ENCODE results near the gene TBC1D22A. TPM values are rescaled to one million over a fixed set of nuclear protein-coding genes. Genes with fewer than 3 reads are reported as not detected.

Gene TBC1D22A
- total RNA-seq, 1 donor from 2014 or later, result 23.2 TPM

DNA sequence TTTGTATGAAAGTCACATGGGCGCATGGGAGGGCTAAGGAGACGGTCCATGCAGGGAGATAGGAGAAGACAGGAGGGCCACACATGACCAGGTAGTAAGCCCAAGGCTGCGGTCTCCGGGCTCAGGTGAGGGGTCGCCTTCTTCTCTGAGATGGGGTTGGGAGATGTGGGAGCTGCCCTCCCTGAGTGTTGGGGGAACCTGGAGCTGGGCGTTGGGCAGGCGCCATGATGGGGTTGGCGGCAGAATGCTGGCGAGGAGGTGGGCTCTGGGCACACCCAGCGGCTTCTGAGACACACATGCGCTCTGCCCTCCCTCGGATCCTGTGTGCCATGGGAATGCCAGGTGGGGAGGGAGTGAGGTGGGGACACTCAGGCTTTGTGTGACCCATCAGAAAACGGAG is 254.8 kb downstream of the TBC1D22A start:
- Mint-ChIP-seq H3K27me3 (no peaks in the 10 kb centered on the region), H3K9me3 (ENCODE audit: low read depth) (no peaks in the 10 kb centered on the region), H3K4me1 (ENCODE audit: low read depth) (peaks cover 3% of the 10 kb centered on the region), H3K36me3 (ENCODE audit: insufficient read depth) (peaks cover 9% of the 10 kb centered on the region), H3K4me3 (ENCODE audit: low read depth) (no peak overlapping the region), H3K27ac (no peak overlapping the region)
- TF ChIP-seq, protein P1, sequence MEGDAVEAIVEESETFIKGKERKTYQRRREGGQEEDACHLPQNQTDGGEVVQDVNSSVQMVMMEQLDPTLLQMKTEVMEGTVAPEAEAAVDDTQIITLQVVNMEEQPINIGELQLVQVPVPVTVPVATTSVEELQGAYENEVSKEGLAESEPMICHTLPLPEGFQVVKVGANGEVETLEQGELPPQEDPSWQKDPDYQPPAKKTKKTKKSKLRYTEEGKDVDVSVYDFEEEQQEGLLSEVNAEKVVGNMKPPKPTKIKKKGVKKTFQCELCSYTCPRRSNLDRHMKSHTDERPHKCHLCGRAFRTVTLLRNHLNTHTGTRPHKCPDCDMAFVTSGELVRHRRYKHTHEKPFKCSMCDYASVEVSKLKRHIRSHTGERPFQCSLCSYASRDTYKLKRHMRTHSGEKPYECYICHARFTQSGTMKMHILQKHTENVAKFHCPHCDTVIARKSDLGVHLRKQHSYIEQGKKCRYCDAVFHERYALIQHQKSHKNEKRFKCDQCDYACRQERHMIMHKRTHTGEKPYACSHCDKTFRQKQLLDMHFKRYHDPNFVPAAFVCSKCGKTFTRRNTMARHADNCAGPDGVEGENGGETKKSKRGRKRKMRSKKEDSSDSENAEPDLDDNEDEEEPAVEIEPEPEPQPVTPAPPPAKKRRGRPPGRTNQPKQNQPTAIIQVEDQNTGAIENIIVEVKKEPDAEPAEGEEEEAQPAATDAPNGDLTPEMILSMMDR (IDR thresholded peaks at IDR 0.05; ENCODE audit: unreplicated experiment), result no peak
- no peak for DNase-seq (ENCODE audit: low spot score, unreplicated experiment)

- no peak overlapping the region for H3K27ac Mint-ChIP-seq
- DNase-seq (ENCODE audit: low spot score, unreplicated experiment), result no peak
- H3K36me3 Mint-ChIP-seq (ENCODE audit: insufficient read depth), result peaks cover 9% of the 10 kb centered on the region
- no peaks in the 10 kb centered on the region for H3K4me1 Mint-ChIP-seq (ENCODE audit: low read depth)
- TF ChIP-seq, protein P1 (IDR thresholded peaks at IDR 0.05; ENCODE audit: unreplicated experiment), result no peak
- no peaks in the 10 kb centered on the region for H3K27me3 Mint-ChIP-seq
- no peak overlapping the region for H3K4me3 Mint-ChIP-seq (ENCODE audit: low read depth)
- H3K9me3 Mint-ChIP-seq (ENCODE audit: low read depth), result no peaks in the 10 kb centered on the region
Measured at GRCh38 chr22:47018010-47018910, 255.8 kb downstream of the TBC1D22A start.

DNA sequence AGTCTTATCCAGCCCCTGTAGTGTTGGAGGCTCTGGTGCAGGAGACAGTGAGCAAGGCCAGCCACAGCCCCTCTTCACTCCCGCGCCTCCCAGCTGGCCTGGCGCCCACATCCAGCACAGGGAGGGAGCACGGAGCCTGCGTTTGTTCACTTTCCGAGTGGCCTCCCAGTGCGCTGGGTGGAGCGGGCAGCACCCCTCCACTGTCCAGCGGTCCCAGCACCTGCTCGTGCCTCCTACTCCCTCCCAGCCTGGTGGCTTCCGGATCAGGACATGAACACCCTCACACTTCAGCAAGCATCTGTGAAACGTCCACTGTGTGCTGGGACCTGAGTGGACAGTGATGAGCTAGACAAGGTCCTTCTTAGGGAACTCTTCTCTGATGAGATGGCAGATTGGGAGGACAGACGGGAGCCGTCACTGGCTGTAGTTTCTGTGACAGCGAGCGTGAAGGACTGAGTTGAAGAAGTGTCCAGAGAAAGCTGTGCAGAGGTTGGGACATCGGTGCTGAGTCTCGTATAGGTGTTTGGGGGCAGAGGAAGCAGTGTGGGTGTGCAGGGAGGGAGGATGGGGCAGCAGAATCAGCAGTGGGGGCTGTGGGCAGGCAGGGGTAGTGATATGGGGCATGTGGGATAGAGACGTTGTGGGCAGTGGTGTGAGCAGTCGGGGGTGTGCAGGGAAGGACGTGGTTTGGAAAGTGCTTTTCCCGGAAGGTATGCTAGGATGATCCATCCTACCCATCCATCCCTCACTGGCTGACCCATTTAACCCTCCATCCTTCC is 256.8 kb downstream of the TBC1D22A start:
- Mint-ChIP-seq H3K4me3 (ENCODE audit: low read depth) (no peak overlapping the region), H3K36me3 (ENCODE audit: insufficient read depth) (peaks cover 13% of the 10 kb centered on the region), H3K27me3 (no peaks in the 10 kb centered on the region), H3K9me3 (ENCODE audit: low read depth) (no peaks in the 10 kb centered on the region), H3K27ac (no peak overlapping the region), H3K4me1 (ENCODE audit: low read depth) (no peaks in the 10 kb centered on the region)
- TF ChIP-seq, protein P1 (IDR thresholded peaks at IDR 0.05; ENCODE audit: unreplicated experiment), result no peak
- DNase-seq (ENCODE audit: low spot score, unreplicated experiment), result no peak

DNA sequence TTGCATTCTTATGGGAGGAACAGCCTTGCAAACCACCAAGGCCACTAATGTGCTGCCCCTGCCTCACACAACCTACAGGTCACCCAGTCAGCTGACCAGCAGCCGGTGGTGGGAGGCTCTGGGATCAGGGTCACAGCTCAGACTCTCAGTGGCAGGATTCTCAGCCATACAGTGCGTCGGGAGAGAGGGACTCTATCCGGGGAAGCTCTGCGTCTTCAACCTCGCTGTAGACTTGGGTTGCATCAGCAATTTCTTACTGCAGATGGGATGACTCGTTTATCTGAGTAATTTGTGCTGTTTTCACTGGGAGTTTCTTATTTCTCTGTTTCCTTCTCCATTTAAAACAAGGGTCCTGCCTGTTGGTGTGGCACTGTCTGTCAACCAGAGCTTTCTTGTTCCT is 257.7 kb downstream of the TBC1D22A start:
- H3K4me3 Mint-ChIP-seq (ENCODE audit: low read depth), result no peak overlapping the region
- TF ChIP-seq, protein P1 (IDR thresholded peaks at IDR 0.05; ENCODE audit: unreplicated experiment), result no peak
- DNase-seq (ENCODE audit: low spot score, unreplicated experiment), result no peak
- no peaks in the 10 kb centered on the region for H3K9me3 Mint-ChIP-seq (ENCODE audit: low read depth)
- H3K4me1 Mint-ChIP-seq (ENCODE audit: low read depth), result no peaks in the 10 kb centered on the region
- peaks cover 15% of the 10 kb centered on the region for H3K36me3 Mint-ChIP-seq (ENCODE audit: insufficient read depth)
- no peak overlapping the region for H3K27ac Mint-ChIP-seq
- H3K27me3 Mint-ChIP-seq, result no peaks in the 10 kb centered on the region

GRCh38 chr22:47021371-47022074 is 259.1 kb downstream of the TBC1D22A start:
- DNase-seq (ENCODE audit: low spot score, unreplicated experiment), result no peak
- Mint-ChIP-seq H3K9me3 (ENCODE audit: low read depth) (no peaks in the 10 kb centered on the region), H3K27me3 (no peaks in the 10 kb centered on the region), H3K36me3 (ENCODE audit: insufficient read depth) (peaks cover 15% of the 10 kb centered on the region), H3K27ac (no peak overlapping the region), H3K4me3 (ENCODE audit: low read depth) (no peak overlapping the region), H3K4me1 (ENCODE audit: low read depth) (no peaks in the 10 kb centered on the region)
- TF ChIP-seq, protein P1 (IDR thresholded peaks at IDR 0.05; ENCODE audit: unreplicated experiment), result no peak

All from progenitor cell of endocrine pancreas (in vitro differentiated cells).